Subcutaneous adipose tissue (tissue), 4 donors: ENCODE data around the gene NUP153. TPM values are rescaled to one million over a fixed set of nuclear protein-coding genes. Genes with fewer than 3 reads are reported as not detected.

Experiments used
- total RNA-seq, 4 donors: library from RNA; depleted of rRNA; stranded (reverse); fragments of >200 nt; gene quantifications; one replicate each; pipeline ENCODE4 v1.1.0, GENCODE V29; 2016
- TF ChIP-seq, protein P1 (sequence below): fragments of 450-650 bp; IDR thresholded peaks from one replicate; pipeline ENCODE4 v1.5.1; 2016; ENCODE audit warnings: low read depth, mild to moderate bottlenecking, control low read depth, antibody characterized with exemption, moderate library complexity

NUP153 gene
- total RNA-seq, 4 donors from 2014 or later = 30.3 to 48.3 (median 32.0) TPM

DNA sequence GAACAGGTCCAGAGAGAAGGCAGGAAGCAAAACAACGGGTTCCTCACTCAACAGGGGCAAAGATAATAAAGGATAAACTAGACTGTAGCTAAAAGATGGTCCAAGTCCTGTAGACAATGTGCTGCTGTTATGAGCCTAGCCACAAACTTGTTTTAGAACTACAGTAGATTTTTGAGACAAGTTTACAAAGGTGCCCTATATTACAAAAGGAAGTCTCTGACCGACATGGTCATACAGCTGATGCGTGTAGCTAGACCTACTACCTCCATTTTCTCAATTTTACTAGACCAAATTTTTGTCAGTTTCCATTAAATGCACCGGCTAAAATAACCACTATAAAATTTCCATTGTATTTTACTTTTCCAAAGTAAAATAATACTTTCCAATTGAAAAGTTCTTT lies 94.7 kb downstream of the NUP153 start:
- TF ChIP-seq, protein P1, sequence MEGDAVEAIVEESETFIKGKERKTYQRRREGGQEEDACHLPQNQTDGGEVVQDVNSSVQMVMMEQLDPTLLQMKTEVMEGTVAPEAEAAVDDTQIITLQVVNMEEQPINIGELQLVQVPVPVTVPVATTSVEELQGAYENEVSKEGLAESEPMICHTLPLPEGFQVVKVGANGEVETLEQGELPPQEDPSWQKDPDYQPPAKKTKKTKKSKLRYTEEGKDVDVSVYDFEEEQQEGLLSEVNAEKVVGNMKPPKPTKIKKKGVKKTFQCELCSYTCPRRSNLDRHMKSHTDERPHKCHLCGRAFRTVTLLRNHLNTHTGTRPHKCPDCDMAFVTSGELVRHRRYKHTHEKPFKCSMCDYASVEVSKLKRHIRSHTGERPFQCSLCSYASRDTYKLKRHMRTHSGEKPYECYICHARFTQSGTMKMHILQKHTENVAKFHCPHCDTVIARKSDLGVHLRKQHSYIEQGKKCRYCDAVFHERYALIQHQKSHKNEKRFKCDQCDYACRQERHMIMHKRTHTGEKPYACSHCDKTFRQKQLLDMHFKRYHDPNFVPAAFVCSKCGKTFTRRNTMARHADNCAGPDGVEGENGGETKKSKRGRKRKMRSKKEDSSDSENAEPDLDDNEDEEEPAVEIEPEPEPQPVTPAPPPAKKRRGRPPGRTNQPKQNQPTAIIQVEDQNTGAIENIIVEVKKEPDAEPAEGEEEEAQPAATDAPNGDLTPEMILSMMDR = no peak

DNA sequence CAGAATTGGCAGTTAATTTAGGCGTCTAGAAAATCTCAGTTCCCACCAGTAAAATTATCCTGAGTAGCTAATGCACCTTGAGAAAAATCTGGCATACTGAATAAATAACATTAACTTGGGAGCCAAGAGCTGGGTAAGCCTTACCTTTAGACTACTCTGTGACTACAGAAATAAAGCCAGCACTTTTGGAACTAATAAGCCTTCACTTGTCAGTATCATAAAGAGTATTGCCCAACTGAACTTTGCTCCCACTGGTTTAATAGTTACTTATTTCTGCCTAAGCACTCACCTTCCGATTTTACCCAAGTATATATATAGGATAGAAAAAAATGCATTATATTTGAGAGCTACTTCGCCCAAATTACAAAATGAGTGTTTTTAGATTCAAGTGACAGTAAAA lies 95.9 kb downstream of the NUP153 start:
- TF ChIP-seq, protein P1 = no peak

DNA sequence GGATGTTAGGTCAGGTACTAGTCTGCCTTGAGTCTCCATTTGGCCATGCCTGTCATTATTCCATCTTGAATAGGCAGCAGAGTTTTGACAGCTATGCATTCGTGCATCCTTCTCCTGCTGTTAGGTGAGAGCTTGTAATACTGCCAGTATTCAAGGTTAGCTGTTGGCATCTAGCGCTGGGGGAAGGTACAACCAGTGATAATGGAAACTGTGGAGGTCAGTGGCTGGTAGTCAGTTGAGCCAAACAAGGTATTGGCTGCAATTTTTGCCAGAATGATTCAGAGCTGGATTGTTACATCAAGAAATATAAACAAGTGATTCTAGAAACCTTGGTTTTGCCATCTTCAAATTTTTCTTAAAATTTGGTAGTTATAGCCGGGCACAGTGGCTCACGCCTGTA lies 100.1 kb downstream of the NUP153 start:
- TF ChIP-seq, protein P1 = no peak

DNA sequence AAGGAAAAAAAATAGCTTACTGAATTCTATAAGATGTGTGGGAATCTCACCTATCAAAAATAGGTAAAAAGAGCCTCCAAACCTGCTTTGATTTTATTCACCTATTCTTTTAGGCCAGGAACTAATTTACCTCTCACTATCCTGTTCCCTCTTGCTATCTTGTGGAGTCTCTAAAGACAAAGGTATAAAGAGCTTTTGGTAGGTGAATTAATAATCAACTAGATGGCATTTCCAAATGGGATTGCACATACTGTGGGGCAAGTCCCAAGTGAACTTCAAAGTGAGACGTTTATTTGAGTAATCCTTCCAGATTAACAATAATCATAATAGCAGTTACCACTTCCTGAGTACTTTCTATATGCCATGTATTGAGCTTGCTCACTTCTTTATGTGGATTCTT lies 103.8 kb downstream of the NUP153 start:
- TF ChIP-seq, protein P1 = no peak

DNA sequence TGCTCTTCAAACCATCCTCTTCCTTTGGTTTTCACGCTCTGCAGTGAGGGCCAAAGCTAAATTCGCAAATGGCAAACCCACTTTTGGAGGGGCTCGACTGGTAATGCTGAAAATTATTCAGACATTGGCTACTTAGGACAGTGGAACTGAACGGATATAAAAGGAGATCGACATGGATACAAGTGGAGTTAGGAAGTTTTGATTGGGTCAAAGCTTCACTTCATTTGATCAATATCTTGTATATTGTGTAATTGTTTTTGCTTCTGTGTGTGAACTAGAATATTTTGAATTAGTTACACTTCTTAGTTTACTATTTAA lies 105.4 kb downstream of the NUP153 start:
- TF ChIP-seq, protein P1 = no peak

DNA sequence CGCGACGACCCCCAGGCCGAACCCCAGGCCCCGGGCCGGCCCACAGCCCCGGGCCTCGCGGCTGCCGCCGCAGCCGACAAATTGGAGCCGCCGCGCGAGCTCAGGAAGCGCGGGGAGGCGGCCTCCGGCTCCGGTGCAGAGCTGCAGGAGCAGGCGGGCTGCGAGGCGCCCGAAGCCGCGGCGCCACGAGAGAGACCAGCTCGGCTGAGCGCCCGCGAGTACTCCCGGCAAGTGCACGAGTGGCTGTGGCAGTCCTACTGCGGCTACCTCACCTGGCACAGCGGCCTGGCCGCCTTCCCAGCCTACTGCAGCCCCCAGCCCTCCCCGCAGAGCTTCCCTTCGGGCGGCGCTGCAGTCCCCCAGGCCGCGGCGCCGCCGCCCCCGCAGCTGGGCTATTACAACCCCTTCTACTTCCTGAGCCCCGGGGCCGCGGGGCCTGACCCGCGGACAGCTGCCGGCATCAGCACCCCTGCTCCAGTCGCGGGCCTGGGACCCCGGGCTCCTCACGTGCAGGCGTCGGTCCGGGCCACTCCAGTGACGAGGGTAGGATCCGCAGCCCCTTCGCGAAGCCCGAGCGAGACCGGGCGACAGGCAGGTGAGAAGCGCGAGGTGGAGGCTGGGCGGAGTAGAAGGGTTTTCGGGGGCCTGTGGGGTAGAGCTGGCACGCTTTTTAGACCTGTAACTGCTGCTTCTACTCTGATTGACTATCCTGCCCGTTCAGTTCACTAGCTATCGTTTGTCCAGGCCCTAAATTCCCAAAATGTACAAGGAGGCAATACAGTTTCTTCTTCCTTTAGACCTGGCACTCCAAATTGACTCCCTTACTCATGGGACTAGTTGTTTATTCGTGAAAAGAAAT lies 106.0 kb downstream of the NUP153 start:
- TF ChIP-seq, protein P1 = no peak

DNA sequence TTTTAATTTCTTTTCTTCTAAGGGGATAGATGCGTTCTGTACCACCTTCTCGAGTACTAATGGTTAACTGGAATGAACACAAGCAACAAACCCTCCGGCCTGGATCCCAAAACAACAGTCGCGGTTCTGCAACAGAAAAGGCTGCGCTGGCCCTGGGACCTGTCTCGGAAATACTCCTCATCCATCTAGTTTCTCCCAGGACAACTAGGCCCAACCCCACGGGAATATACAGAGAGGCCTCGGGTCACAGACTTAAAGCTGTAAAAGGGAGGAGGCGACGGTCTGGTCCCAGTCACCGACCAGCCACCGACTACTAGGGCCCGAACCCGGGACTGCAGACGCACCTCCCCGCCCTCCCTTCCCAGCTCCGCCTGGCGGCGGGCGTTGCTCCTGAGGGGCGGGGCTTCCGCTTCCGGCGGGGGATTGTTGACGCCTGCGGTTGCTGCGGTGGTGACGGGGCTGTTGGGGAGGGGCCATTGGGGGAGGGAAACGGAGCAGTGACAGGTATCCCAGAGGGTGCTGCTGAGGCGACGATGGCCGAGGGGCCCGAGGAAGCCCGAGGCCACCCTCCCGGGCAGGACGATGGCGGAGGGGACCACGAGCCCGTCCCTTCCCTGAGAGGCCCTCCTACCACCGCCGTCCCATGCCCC lies 106.7 kb downstream of the NUP153 start, which contains the start of gene FAM8A1:
FAM8A1 (plus strand) TSS at position 426 of the 650 bp plus-strand sequence; CDS start at position 534, 108 bp downstream.
- TF ChIP-seq, protein P1 = no peak
